ENCODE results near the gene PRKN.
A peak's percentile ranks its signal among the peaks of the same experiment; 100 is the strongest.
"Not testable (repeated sequence)": the region's sequence is repeated elsewhere in the genome, so short reads cannot be mapped to it uniquely, and the experiment has no call there.

PRKN gene

GRCh38 chr6:162710936-162711335, 16.6 kb downstream of the PRKN start:
- DNase-seq (ENCODE audit: low spot score): no peak

DNA sequence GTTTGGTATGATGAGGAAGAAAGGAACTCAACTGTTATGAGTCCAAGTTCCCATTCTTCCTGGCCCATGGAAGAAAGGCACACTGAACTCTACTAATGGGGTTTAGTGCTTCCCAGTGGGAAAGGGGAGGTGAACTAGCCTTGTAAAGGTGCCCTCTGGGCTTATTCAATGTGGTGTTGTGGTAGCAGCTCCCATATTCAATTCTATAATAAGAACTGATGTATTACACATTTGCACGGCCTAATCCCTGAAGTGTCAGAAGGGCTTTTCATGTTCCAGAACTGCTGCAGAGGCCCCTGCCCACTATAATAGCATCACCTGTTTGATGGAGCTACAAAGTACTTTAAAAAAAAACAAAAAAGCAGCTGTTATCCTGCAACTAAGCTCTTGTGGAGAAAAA, 17.1 kb downstream of the PRKN start:
- no peak for DNase-seq (ENCODE audit: low spot score)

- no peak for DNase-seq (ENCODE audit: low spot score)
These were observed 18.1 kb downstream of the PRKN start for GRCh38 chr6:162709431-162709830.

GRCh38 chr6:162708971-162709370, 18.6 kb downstream of the PRKN start:
- DNase-seq (ENCODE audit: low spot score): no peak

- DNase-seq (ENCODE audit: low spot score): peak; percentile 91
These were observed 21.3 kb downstream of the PRKN start for GRCh38 chr6:162706232-162706631.

DNA sequence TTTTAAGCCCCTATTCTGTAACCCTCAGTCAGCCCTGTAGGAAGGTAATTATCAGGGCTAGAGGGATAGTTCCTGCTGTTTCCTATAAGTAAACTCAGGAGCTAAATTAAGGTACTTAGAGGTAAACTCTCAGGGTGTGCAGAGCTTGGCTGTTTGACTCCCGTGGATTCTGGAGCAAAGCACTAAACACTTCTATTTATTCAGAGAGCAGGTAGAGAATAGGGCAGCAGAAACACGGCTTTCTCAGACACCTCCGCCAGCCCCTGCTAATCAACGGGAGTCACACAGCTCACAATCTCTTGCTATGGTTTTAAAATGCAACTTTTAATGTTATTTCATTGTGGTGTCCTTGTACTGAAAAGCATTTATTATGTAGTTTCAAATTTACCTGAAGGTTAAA, 21.8 kb downstream of the PRKN start:
- DNase-seq (ENCODE audit: low spot score): no peak

GRCh38 chr6:162704001-162704400, 23.6 kb downstream of the PRKN start:
- no peak for DNase-seq (ENCODE audit: low spot score)

DNA sequence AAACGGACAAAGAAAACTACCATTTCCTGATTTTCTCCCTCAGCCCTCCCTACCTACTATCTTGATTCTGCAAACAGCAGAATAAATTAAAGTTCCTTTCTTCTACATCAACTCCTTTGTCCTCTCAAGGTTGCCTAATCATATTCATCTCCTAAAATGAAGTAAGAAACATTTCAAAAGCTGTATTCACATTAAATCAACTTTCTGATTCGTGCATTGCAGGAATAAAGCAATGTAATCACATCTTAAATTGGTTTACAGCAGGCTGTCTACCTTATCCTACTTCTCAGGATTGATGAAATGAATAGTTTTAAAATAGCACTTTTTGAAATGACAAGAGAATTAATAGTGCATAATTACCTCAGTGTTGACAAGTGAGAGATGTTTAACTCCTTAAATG, 25.1 kb downstream of the PRKN start:
- no peak for DNase-seq (ENCODE audit: low spot score)

GRCh38 chr6:162701551-162701950, 26.0 kb downstream of the PRKN start:
- no peak for DNase-seq (ENCODE audit: low spot score)

GRCh38 chr6:162700966-162701365, 26.6 kb downstream of the PRKN start:
- DNase-seq (ENCODE audit: low spot score): no peak

GRCh38 chr6:162699961-162700360, 27.6 kb downstream of the PRKN start:
- no peak for DNase-seq (ENCODE audit: low spot score)

- DNase-seq (ENCODE audit: low spot score): no peak
These were observed 29.1 kb downstream of the PRKN start for GRCh38 chr6:162698440-162698839.

GRCh38 chr6:162697872-162698403, 29.6 kb downstream of the PRKN start:
- DNase-seq (ENCODE audit: low spot score): no peak

GRCh38 chr6:162690158-162690557, 37.4 kb downstream of the PRKN start:
- no peak for DNase-seq (ENCODE audit: low spot score)

- DNase-seq (ENCODE audit: low spot score): no peak
These were observed 38.7 kb downstream of the PRKN start for GRCh38 chr6:162688751-162689345.

DNA sequence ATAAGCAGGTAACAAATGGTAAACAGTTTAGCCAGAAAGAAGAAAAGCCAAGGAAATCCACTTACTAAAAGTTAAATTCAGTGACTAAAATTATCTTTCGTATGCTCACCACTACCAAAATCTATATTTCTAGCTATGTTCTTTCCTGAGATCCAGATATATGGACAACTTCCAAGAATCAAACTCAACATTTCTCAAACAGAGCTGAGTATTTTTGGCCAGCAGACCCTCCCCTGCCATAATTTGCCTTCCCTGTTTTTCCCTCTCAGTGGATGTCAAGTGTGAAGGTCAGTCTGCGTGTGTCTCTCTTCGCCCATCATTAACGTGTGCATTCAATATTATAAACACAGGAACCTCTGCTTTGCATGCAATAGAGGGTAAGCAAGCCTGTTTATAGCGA, 42.0 kb downstream of the PRKN start:
- DNase-seq (ENCODE audit: low spot score): no peak

DNA sequence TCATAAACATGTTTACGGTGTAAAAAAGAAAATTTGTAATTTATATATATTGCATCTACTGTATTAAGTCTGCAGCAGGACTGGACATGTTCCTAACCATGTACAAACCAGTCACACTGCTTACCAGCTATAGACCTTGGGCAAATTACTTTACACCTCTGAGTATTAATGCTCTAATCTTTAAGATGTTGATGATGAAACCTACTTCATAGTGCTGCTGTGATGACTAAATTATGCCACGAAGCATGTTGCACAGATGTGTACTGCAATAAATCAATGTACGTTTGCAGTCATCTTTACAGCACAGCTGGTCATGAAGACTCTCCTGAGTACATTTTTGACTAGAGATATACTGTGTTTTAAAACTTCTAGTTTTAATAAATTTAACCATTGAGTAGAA, 42.6 kb downstream of the PRKN start:
- DNase-seq (ENCODE audit: low spot score): no peak

DNA sequence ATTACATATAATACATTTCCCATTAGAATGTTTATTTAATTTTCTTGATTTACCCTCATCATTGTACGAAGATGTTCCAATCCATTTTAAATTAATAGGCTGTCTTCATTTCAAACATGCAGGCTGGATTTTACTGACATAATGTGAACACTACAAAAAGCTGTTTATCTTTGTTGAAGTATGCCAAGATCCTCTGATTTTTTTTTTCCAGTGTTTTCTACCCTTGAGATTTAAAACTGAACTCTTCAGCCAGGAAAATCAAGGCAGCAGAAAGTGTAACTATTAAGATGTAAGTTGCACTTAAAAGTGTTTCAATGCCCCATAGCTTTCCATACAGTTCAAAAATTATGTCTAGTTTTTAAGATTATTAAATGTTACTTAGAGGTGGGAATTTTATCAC, 43.5 kb downstream of the PRKN start:
- DNase-seq (ENCODE audit: low spot score): no peak

GRCh38 chr6:162683135-162683534, 44.4 kb downstream of the PRKN start:
- no peak for DNase-seq (ENCODE audit: low spot score)

DNA sequence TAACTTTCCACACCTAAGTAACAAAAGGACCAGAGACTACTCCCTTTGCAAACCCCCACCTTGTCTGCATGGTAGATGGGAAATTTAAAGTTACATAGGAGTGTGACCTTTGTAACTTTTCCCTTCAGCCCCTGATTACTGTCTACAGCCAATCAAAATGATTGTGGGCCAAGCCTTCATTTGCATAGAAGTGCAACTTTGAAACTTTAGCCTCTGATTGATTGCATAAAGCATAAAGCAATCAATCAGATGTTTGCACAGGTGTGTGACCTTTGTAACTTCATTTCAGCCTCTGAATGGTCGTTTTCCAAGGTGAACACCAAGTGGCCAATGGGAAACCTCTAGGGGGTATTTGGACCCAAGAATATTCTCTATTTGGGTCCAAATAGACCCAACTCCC, 46.1 kb downstream of the PRKN start:
- no peak for DNase-seq (ENCODE audit: low spot score)

GRCh38 chr6:162680871-162681270, 46.7 kb downstream of the PRKN start:
- no peak for DNase-seq (ENCODE audit: low spot score)

DNA sequence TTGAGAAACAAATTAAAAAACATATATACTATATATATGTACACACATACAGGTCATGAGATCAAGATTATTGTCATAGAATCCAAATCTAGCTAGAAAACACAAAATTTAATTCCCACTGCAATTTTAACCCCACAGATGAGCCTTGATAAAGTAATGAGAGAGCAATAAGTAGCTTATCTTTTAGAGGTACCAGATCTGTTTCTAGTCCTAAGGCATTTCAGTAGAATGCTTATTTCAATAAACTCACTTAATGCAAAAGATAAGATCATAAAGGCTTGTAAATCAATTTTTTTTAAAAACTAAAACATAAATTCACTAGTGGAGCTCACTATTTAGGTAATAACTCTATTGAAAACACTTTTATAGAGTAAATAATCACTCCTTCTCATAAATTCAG, 47.2 kb downstream of the PRKN start:
- DNase-seq (ENCODE audit: low spot score): no peak

DNA sequence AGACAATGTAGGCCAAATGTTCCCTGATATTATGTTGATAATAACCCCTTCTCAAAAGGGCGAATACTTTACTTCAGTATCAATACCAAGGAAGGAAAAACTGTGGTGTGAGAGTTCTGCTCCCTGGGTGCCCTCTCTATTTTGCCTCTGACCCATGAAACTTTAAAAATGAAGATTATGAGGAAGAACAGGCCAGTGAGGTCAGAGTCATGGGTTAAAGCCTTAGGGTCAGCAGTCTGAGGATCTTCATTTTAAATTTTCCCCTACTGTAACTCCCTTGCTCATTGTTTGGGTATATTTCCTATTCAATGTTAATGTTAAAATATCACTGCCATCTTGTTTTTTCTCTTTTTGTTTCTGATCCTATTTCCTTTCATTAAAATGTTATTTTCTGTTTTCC, 47.9 kb downstream of the PRKN start:
- no peak for DNase-seq (ENCODE audit: low spot score)

- DNase-seq (ENCODE audit: low spot score): not testable (repeated sequence)
These were observed 48.7 kb downstream of the PRKN start for GRCh38 chr6:162678896-162679295.

DNA sequence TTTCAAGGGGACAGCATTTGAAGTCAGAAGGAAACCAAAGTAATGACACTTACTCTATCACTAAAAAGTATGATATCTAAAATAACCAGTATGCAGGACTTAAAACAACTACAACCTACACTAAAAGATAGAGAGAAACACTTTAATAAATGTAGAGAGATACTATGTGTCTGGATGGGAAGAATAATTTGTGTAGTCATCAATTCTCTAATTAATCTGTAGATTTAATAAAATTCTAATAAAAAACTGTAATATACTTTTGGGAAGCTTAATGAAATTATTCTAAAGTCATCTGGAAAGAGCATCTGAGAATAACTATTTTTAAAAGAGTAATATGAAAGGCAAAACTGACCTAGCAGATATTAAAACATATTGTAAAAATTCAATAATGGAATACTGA, 52.1 kb downstream of the PRKN start:
- no peak for DNase-seq (ENCODE audit: low spot score)

All from Ammon's horn (tissue), 1 donor.